Adipose tissue (tissue), 3 donors: Measurements from ENCODE around the gene COL8A2. TPM values are rescaled to one million over a fixed set of nuclear protein-coding genes. Genes with fewer than 3 reads are reported as not detected.
"Not testable (repeated sequence)": the region's sequence is repeated elsewhere in the genome, so short reads cannot be mapped to it uniquely, and the experiment has no call there.

ENCODE experiments used
- H3K27ac ChIP-seq: one replicate; pipeline ENCODE4 v1.5.1; 2013; ENCODE audit warnings: low read depth, low read length
- WGBS, 3 donors: extraction: QIAGEN DNeasy Blood & Tissue Kit; methylation state at CpG; one replicate each; pipeline ENCODE4 v1.1.7; 2013; 5-methylcytosine and 5-hydroxymethylcytosine counted together
- polyA plus RNA-seq, 3 donors: library from polyadenylated mRNA; stranded (reverse); fragments of 200-250 nt; gene quantifications; one replicate each; pipeline ENCODE4 v1.2.3, GENCODE V29; 2013
- donor health status: healthy with polysubstance abuse.
- donor health status: Bipolar disorder and iron deficiency.
- donor health status: healthy.

COL8A2 gene
- polyA plus RNA-seq, 3 donors: 0.18 to 1.2 (median 0.83) TPM

- WGBS, 3 donors: 85 to 92% (median 86%) methylated on average over 10 of the region's 10 CpGs
- no peak overlapping the region for H3K27ac ChIP-seq
These were observed 34.8 kb upstream of the COL8A2 start for GRCh38 chr1:36159614-36160387.

- WGBS, 3 donors: 89 to 97% (median 92%) methylated on average over 10 of the region's 10 CpGs
These were observed 33.8 kb upstream of the COL8A2 start for GRCh38 chr1:36158827-36159252.

GRCh38 chr1:36157973-36158826 is 33.2 kb upstream of the COL8A2 start:
- 42 to 75% (median 48%) methylated on average over 9 of the region's 9 CpGs for WGBS, 3 donors
- no peak overlapping the region for H3K27ac ChIP-seq

More at GRCh38 chr1:36158827-36159252, 33.8 kb upstream of the COL8A2 start:
- not testable (repeated sequence) for H3K27ac ChIP-seq

- WGBS, 3 donors: 4 to 28% (median 6%) methylated on average over 6 to 9 of the region's 9 CpGs
These were observed 32.3 kb upstream of the COL8A2 start for GRCh38 chr1:36157115-36157903.

GRCh38 chr1:36156329-36157114 is 31.5 kb upstream of the COL8A2 start:
- peak overlapping the region; percentile 97 for H3K27ac ChIP-seq
- WGBS, 3 donors: 0 to 1% (median 1%) methylated on average over 42 to 69 of the region's 69 CpGs

More at GRCh38 chr1:36157115-36157903, 32.3 kb upstream of the COL8A2 start:
- H3K27ac ChIP-seq: peak overlapping the region; percentile 97

- whole genome bisulfite sequencing, 3 donors: 0 to 1% (median 1%) methylated on average over 62 to 88 of the region's 88 CpGs
- H3K27ac ChIP-seq: peak within 1 kb of the TSS; percentile 97
These were observed 30.6 kb upstream of the COL8A2 start, which contains the start of gene MAP7D1 for GRCh38 chr1:36155408-36156328. TSS of gene MAP7D1 (plus strand) at chr1:36156160. CDS start at chr1:36156418, 258 bp downstream.

- 51 to 54% (median 52%) methylated on average over 5 of the region's 6 CpGs for WGBS, 3 donors
- peak overlapping the region; percentile 97 for H3K27ac ChIP-seq
These were observed 29.9 kb upstream of the COL8A2 start for GRCh38 chr1:36154765-36155407.

GRCh38 chr1:36154335-36154734 is 29.3 kb upstream of the COL8A2 start:
- WGBS, 3 donors: 88 to 95% (median 90%) methylated on average over 6 of the region's 6 CpGs
- no peak overlapping the region for H3K27ac ChIP-seq

- H3K27ac ChIP-seq: no peak overlapping the region
- 94 to 97% (median 97%) methylated on average over 6 of the region's 6 CpGs for WGBS, 3 donors
These were observed 28.5 kb upstream of the COL8A2 start for GRCh38 chr1:36153476-36153875.

GRCh38 chr1:36151845-36152203 is 26.8 kb upstream of the COL8A2 start:
- H3K27ac ChIP-seq: no peak overlapping the region
- 44 to 63% (median 52%) methylated on average over 3 of the region's 3 CpGs for WGBS, 3 donors

- 18 to 36% (median 35%) methylated on average over 1 of the region's 1 CpG for WGBS, 3 donors
- H3K27ac ChIP-seq: peak overlapping the region; percentile 96
These were observed 26.3 kb upstream of the COL8A2 start for GRCh38 chr1:36151134-36151844.

- 8 to 15% (median 10%) methylated on average over 12 of the region's 12 CpGs for WGBS, 3 donors
- peak overlapping the region; percentile 96 for H3K27ac ChIP-seq
These were observed 25.5 kb upstream of the COL8A2 start for GRCh38 chr1:36150296-36151133.

GRCh38 chr1:36149973-36150295 is 24.9 kb upstream of the COL8A2 start:
- WGBS, 3 donors: 23 to 41% (median 30%) methylated on average over 6 of the region's 6 CpGs
- H3K27ac ChIP-seq: peak overlapping the region; percentile 96

GRCh38 chr1:36149237-36149972 is 24.4 kb upstream of the COL8A2 start, which contains the start of gene TRAPPC3:
TSS of gene TRAPPC3 (minus strand) at chr1:36149486. CDS start at chr1:36149378, 108 bp downstream.
- WGBS, 3 donors: 1% methylated on average over 61 to 62 of the region's 62 CpGs
- H3K27ac ChIP-seq: peak within 1 kb of the TSS; percentile 96
